Parathyroid adenoma (tissue), 2 donors: Measurements from ENCODE around the gene IFT88.

ENCODE experiments used
- H2AFZ ChIP-seq: fragments of 300-600 bp; sonication (generic); one replicate; pipeline ENCODE4 v1.7.0; 2017; ENCODE audit warnings: antibody characterized with exemption, mild to moderate bottlenecking
- H3K27ac ChIP-seq: fragments of 300-600 bp; sonication (generic); one replicate; pipeline ENCODE4 v1.7.0; 2017
- H3K27me3 ChIP-seq: fragments of 300-600 bp; sonication (generic); one replicate; pipeline ENCODE4 v1.7.0; 2017; ENCODE audit warnings: low read length; ENCODE audit not compliant: control insufficient read depth, insufficient read depth
- H3K36me3 ChIP-seq: fragments of 300-600 bp; sonication (generic); one replicate; pipeline ENCODE4 v1.7.0; 2017; ENCODE audit warnings: low read length; ENCODE audit not compliant: control insufficient read depth, insufficient read depth
- H3K4me1 ChIP-seq: fragments of 300-600 bp; sonication (generic); one replicate; pipeline ENCODE4 v1.7.0; 2017; ENCODE audit warnings: control low read depth
- H3K4me2 ChIP-seq: fragments of 300-600 bp; sonication (generic); one replicate; pipeline ENCODE4 v1.7.0; 2017; ENCODE audit warnings: low read length
- H3K4me3 ChIP-seq: fragments of 300-600 bp; sonication (generic); one replicate; pipeline ENCODE4 v1.7.0; 2017; ENCODE audit warnings: low read depth, low read length
- H3K79me2 ChIP-seq: fragments of 300-600 bp; sonication (generic); one replicate; pipeline ENCODE4 v1.7.0; 2017; ENCODE audit warnings: control low read depth
- H3K9ac ChIP-seq: fragments of 300-600 bp; sonication (generic); one replicate; pipeline ENCODE4 v1.7.0; 2017; ENCODE audit warnings: mild to moderate bottlenecking
- H3K9me3 ChIP-seq: fragments of 300-600 bp; sonication (generic); one replicate; pipeline ENCODE4 v1.7.0; 2017; ENCODE audit warnings: low read length; ENCODE audit not compliant: control insufficient read depth
- CTCF ChIP-seq: fragments of 300-600 bp; sonication (generic); IDR thresholded peaks from one replicate; pipeline ENCODE4 v1.7.0; 2017; ENCODE audit warnings: antibody characterized with exemption, mild to moderate bottlenecking
- donor health status: primary hyperparathyroidism.

IFT88 gene

DNA sequence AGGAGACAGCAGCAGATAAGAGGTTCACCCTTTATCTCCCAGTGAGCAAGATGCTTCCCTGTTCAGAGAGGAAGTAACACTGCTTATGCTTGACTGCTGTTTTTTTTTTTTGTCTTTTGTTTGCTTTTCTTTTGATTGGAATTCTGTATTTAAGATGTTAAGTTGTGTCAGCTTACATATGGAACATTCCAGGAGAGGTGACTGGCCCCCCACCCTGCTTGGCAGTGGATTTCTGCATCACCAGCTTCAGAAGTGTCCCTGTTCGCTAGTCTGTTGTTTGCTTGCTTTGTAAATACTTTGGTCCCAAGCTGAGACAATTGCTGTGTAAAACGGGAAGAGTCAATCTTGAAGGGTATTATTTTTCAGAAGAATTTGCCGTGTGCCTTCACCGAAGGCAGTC, 43.0 kb downstream of the IFT88 start:
- no peaks in the 10 kb centered on the region for H3K36me3 ChIP-seq
- TF ChIP-seq CTCF, result no peak

GRCh38 chr13:20616059-20616797, 49.3 kb downstream of the IFT88 start:
- Histone ChIP-seq H3K9me3 (no peaks in the 10 kb centered on the region), H3K36me3 (no peaks in the 10 kb centered on the region), H3K4me2 (no peak overlapping the region), H3K9ac (no peak overlapping the region), H3K79me2 (no peaks in the 10 kb centered on the region), H3K4me1 (no peaks in the 10 kb centered on the region), H3K4me3 (no peak overlapping the region), H3K27me3 (no peaks in the 10 kb centered on the region), H2AFZ (no peak overlapping the region), H3K27ac (no peak overlapping the region)
- no peak for TF ChIP-seq CTCF

More for the DNA sequence above, 43.0 kb downstream of the IFT88 start:
- Histone ChIP-seq H3K4me1 (no peaks in the 10 kb centered on the region), H3K4me3 (no peak overlapping the region), H3K9me3 (no peaks in the 10 kb centered on the region), H3K9ac (no peak overlapping the region), H3K27ac (no peak overlapping the region), H3K79me2 (no peaks in the 10 kb centered on the region), H2AFZ (no peak overlapping the region), H3K4me2 (no peak overlapping the region), H3K27me3 (no peaks in the 10 kb centered on the region)

- H3K36me3 ChIP-seq, result no peaks in the 10 kb centered on the region
- no peak overlapping the region for H3K4me3 ChIP-seq
- H2AFZ ChIP-seq, result no peak overlapping the region
- no peaks in the 10 kb centered on the region for H3K9me3 ChIP-seq
- no peaks in the 10 kb centered on the region for H3K27me3 ChIP-seq
- no peak overlapping the region for H3K9ac ChIP-seq
- H3K27ac ChIP-seq, result no peak overlapping the region
- no peaks in the 10 kb centered on the region for H3K4me1 ChIP-seq
- H3K79me2 ChIP-seq, result no peaks in the 10 kb centered on the region
- H3K4me2 ChIP-seq, result no peak overlapping the region
- no peak for TF ChIP-seq CTCF
Measured at GRCh38 chr13:20623000-20623399, 56.0 kb downstream of the IFT88 start.

- no peaks in the 10 kb centered on the region for H3K36me3 ChIP-seq
- H3K4me2 ChIP-seq, result no peak overlapping the region
- H3K27ac ChIP-seq, result no peak overlapping the region
- no peak overlapping the region for H3K9ac ChIP-seq
- no peaks in the 10 kb centered on the region for H3K27me3 ChIP-seq
- H3K4me1 ChIP-seq, result no peaks in the 10 kb centered on the region
- no peak for TF ChIP-seq CTCF
- H3K4me3 ChIP-seq, result no peak overlapping the region
- H2AFZ ChIP-seq, result no peak overlapping the region
- H3K9me3 ChIP-seq, result no peaks in the 10 kb centered on the region
- H3K79me2 ChIP-seq, result no peaks in the 10 kb centered on the region
Measured at GRCh38 chr13:20624213-20624612, 57.3 kb downstream of the IFT88 start.

GRCh38 chr13:20633802-20634201, 66.8 kb downstream of the IFT88 start:
- no peaks in the 10 kb centered on the region for H3K4me1 ChIP-seq
- H3K9ac ChIP-seq, result no peak overlapping the region
- H3K9me3 ChIP-seq, result no peaks in the 10 kb centered on the region
- no peaks in the 10 kb centered on the region for H3K27me3 ChIP-seq
- no peak overlapping the region for H3K4me3 ChIP-seq
- H3K27ac ChIP-seq, result no peak overlapping the region
- no peak for TF ChIP-seq CTCF
- H3K36me3 ChIP-seq, result no peaks in the 10 kb centered on the region
- no peak overlapping the region for H2AFZ ChIP-seq
- H3K79me2 ChIP-seq, result no peaks in the 10 kb centered on the region
- no peak overlapping the region for H3K4me2 ChIP-seq
